ENCODE results near the gene BPTF. TPM values are rescaled to one million over a fixed set of nuclear protein-coding genes. Genes with fewer than 3 reads are reported as not detected.

The BPTF gene
- total RNA-seq, 2 experiments from 2014 or later: 117 to 125 TPM

GRCh38 chr17:67990909-67991308, 165.6 kb downstream of the BPTF start:
- Histone ChIP-seq H3K4me1 (ENCODE audit: insufficient read depth, low read length) (peaks cover 31% of the 10 kb centered on the region), H3K9me3 (ENCODE audit: control insufficient read depth in 1 of 2, insufficient read depth in 1 of 2, low read length in 2 of 2) (no peaks in the 10 kb centered on the region), H3K27ac (ENCODE audit: low read depth in 1 of 2, low read length in 2 of 2) (no peak overlapping the region), H3K27me3 (ENCODE audit: control insufficient read depth in 1 of 2, insufficient read depth in 2 of 2, low read length in 2 of 2) (peaks cover 4 to 13% of the 10 kb centered on the region in 2 experiments), H3K36me3 (ENCODE audit: insufficient read depth, low read length) (no peaks in the 10 kb centered on the region), H3K4me3 (ENCODE audit: low read length) (no peak overlapping the region)
- POLR2A ChIA-PET: interaction anchor here (1.2 kb wide), 1 partner anchor 301 kb away, joined by 4 read pairs; no protein-coding TSS in a partner anchor
- H3K27ac Mint-ChIP-seq: no peak overlapping the region
- no peak for TF ChIP-seq CTCF (IDR thresholded peaks at IDR 0.05)
- no peaks in the 10 kb centered on the region for H3K9me3 Mint-ChIP-seq
- H3K36me3 Mint-ChIP-seq (ENCODE audit: low read depth): peaks cover 12% of the 10 kb centered on the region
- intact Hi-C loops (cut with DNase I, micrococcal nuclease): loop anchor here in 1 of 2 experiments (5.0 kb wide), 2 partner anchors 41 to 1336 kb away; partner anchors contain the start of gene ABCA5
- H3K4me3 Mint-ChIP-seq: peak overlapping the region; percentile 61
- peaks cover 24% of the 10 kb centered on the region for H3K4me1 Mint-ChIP-seq (ENCODE audit: low read depth)
- CTCF ChIA-PET: no interaction called here
- H3K27me3 Mint-ChIP-seq: peaks cover 6% of the 10 kb centered on the region
- DNase-seq (no peak), ATAC-seq (ENCODE audit: poor library complexity) (no peak)

GRCh38 chr17:67992548-67993152, 167.3 kb downstream of the BPTF start:
- peaks cover 32% of the 10 kb centered on the region for H3K4me1 Mint-ChIP-seq (ENCODE audit: low read depth)
- ATAC-seq (ENCODE audit: poor library complexity) (no peak), DNase-seq (peak in 2 of 14 experiments; percentile 45 to 61)
- Histone ChIP-seq H3K27ac (ENCODE audit: low read depth in 1 of 2, low read length in 2 of 2) (no peak overlapping the region), H3K4me1 (ENCODE audit: insufficient read depth, low read length) (peaks cover 39% of the 10 kb centered on the region), H3K9me3 (ENCODE audit: control insufficient read depth in 1 of 2, insufficient read depth in 1 of 2, low read length in 2 of 2) (no peaks in the 10 kb centered on the region), H3K4me3 (ENCODE audit: low read length) (peak overlapping the region; percentile 73), H3K27me3 (ENCODE audit: control insufficient read depth in 1 of 2, insufficient read depth in 2 of 2, low read length in 2 of 2) (peaks cover 6 to 14% of the 10 kb centered on the region in 2 experiments), H3K36me3 (ENCODE audit: insufficient read depth, low read length) (no peaks in the 10 kb centered on the region)
- ChIA-PET POLR2A (no interaction called here), CTCF (interaction anchor here (0.7 to 0.9 kb wide), 2 partner anchors 27 to 487 kb away, joined by 3 read pairs; no protein-coding TSS in a partner anchor)
- peaks cover 12% of the 10 kb centered on the region for H3K36me3 Mint-ChIP-seq (ENCODE audit: low read depth)
- H3K9me3 Mint-ChIP-seq: no peaks in the 10 kb centered on the region
- TF ChIP-seq CTCF (IDR thresholded peaks at IDR 0.05): no peak
- intact Hi-C loops (cut with DNase I, micrococcal nuclease): loop anchor here in 1 of 2 experiments (5.0 kb wide), 2 partner anchors 40 to 1335 kb away; partner anchors contain the start of gene ABCA5
- peak overlapping the region; percentile 60 for H3K27ac Mint-ChIP-seq
- H3K27me3 Mint-ChIP-seq: peaks cover 14% of the 10 kb centered on the region
- peak overlapping the region; percentile 89 for H3K4me3 Mint-ChIP-seq

- Mint-ChIP-seq H3K9me3 (no peaks in the 10 kb centered on the region), H3K4me1 (ENCODE audit: low read depth) (peaks cover 32% of the 10 kb centered on the region), H3K27ac (peak overlapping the region; percentile 75), H3K27me3 (peaks cover 16% of the 10 kb centered on the region), H3K4me3 (peak overlapping the region; percentile 89), H3K36me3 (ENCODE audit: low read depth) (peaks cover 12% of the 10 kb centered on the region)
- Histone ChIP-seq H3K4me1 (ENCODE audit: insufficient read depth, low read length) (peaks cover 39% of the 10 kb centered on the region), H3K9me3 (ENCODE audit: control insufficient read depth in 1 of 2, insufficient read depth in 1 of 2, low read length in 2 of 2) (no peaks in the 10 kb centered on the region), H3K36me3 (ENCODE audit: insufficient read depth, low read length) (no peaks in the 10 kb centered on the region), H3K27ac (ENCODE audit: low read depth in 1 of 2, low read length in 2 of 2) (no peak overlapping the region), H3K27me3 (ENCODE audit: control insufficient read depth in 1 of 2, insufficient read depth in 2 of 2, low read length in 2 of 2) (peaks cover 6 to 14% of the 10 kb centered on the region in 2 experiments), H3K4me3 (ENCODE audit: low read length) (peak overlapping the region; percentile 73)
- peak; percentile 56 for ATAC-seq (ENCODE audit: poor library complexity)
- intact Hi-C loops (cut with DNase I, micrococcal nuclease): loop anchor here in 1 of 2 experiments (5.0 kb wide), 2 partner anchors 39 to 1334 kb away; partner anchors contain the start of gene ABCA5
- no peak for TF ChIP-seq CTCF (IDR thresholded peaks at IDR 0.05)
- ChIA-PET CTCF (interaction anchor here (0.9 kb wide), 1 partner anchor 27 kb away, joined by 3 read pairs; no protein-coding TSS in a partner anchor), POLR2A (interaction anchor here (1.5 to 3.4 kb wide), 2 partner anchors 27 to 42 kb away, joined by 3 to 18 read pairs; partner anchors contain the start of gene KPNA2)
- DNase-seq: peak; percentile 39 to 89 (median 60)
Observed at GRCh38 chr17:67993153-67993997, 168.1 kb downstream of the BPTF start.

Data from CD4-positive, alpha-beta T cell (primary cell).